B cell (primary cell): ENCODE results near the gene APOM. TPM values are rescaled to one million over a fixed set of nuclear protein-coding genes. Genes with fewer than 3 reads are reported as not detected.

Source experiments
- ATAC-seq: fragments of 200-7000 bp; cut with Tn5 transposase; one replicate; pipeline ENCODE4 v1.10.0; 2021; ENCODE audit warnings: low read depth, mild to moderate bottlenecking, moderate number of reproducible peaks, moderate library complexity
- CTCF ChIA-PET: fragments of 350-600 bp; sonication (Branson Sonifier 250); formaldehyde crosslinking; loops from one replicate; lab custom pipeline; 2021; ENCODE audit warnings: antibody characterized with exemption, inconsistent platforms; lab: Charles Lee
- POLR2A ChIA-PET: fragments of 350-600 bp; sonication (Branson Sonifier 250); formaldehyde crosslinking; loops from one replicate; lab custom pipeline; 2021; ENCODE audit warnings: antibody characterized with exemption; lab: Charles Lee
- DNase-seq: peaks from one replicate; pipeline ENCODE4 v3.0.0; 2013
- H2AFZ ChIP-seq: 2 replicates; pipeline ENCODE4 v1.6.1; 2012; ENCODE audit warnings: mild to moderate bottlenecking, low read depth, low read length; ENCODE audit not compliant: insufficient read depth, poor library complexity, severe bottlenecking
- H3K27ac ChIP-seq, 2 donors: 1 replicate in 1 of 2; 2 replicates in 1 of 2; pipeline ENCODE4 v1.5.1; 2012 to 2013; ENCODE audit warnings: low read length in 2 of 2, mild to moderate bottlenecking in 2 of 2, moderate library complexity in 1 of 2
- H3K27me3 ChIP-seq, 4 experiments: fragments of 200-600 bp in 1 of 4; sonication (generic) in 1 of 4; replicated peaks in 1 of 4; 1 replicate in 2 of 4; 2 replicates in 2 of 4; pipeline versions ENCODE4 v1.6.1 to v1.7.0; 2013 to 2016; ENCODE audit warnings: low read length in 3 of 4, mild to moderate bottlenecking in 2 of 4, mixed read lengths in 1 of 4, moderate library complexity in 1 of 4; ENCODE audit not compliant: insufficient read depth in 4 of 4, control insufficient read depth in 3 of 4; ENCODE audit errors: control extremely low read depth in 1 of 4
- H3K36me3 ChIP-seq, 2 experiments: replicated peaks in 1 of 2; 1 replicate in 1 of 2; 2 replicates in 1 of 2; pipeline versions ENCODE4 v1.6.1 to v1.7.1; 2013; ENCODE audit warnings: low read length in 1 of 2; ENCODE audit not compliant: insufficient read depth in 2 of 2, control insufficient read depth in 1 of 2; ENCODE audit errors: control extremely low read depth in 1 of 2, extremely low read depth in 1 of 2
- H3K4me1 ChIP-seq, 2 donors: fragments of 200-600 bp in 1 of 2; sonication (generic) in 1 of 2; 1 replicate in 1 of 2; 2 replicates in 1 of 2; pipeline versions ENCODE4 v1.5.1 to v1.6.1; 2013 to 2017; ENCODE audit warnings: low read length in 2 of 2; ENCODE audit not compliant: control insufficient read depth in 2 of 2, insufficient read depth in 2 of 2
- H3K4me2 ChIP-seq: replicated peaks from 2 replicates; pipeline ENCODE3; 2012; ENCODE audit warnings: mild to moderate bottlenecking, low read depth, low read length; ENCODE audit not compliant: poor library complexity, severe bottlenecking
- H3K4me3 ChIP-seq, 5 experiments: fragments of 200-600 bp in 1 of 5; sonication (generic) in 1 of 5; 1 replicate in 3 of 5; 2 replicates in 2 of 5; pipeline versions ENCODE4 v1.5.1 to v1.7.0; 2011 to 2016; ENCODE audit warnings: low read length in 4 of 5, mild to moderate bottlenecking in 4 of 5, low read depth in 2 of 5, control low read depth in 1 of 5, moderate library complexity in 1 of 5; ENCODE audit not compliant: insufficient read depth in 1 of 5; ENCODE audit errors: control extremely low read depth in 1 of 5, extremely low read depth in 1 of 5
- H3K79me2 ChIP-seq: fragments of 200-600 bp; sonication (generic); one replicate; pipeline ENCODE4 v1.6.0; 2016; ENCODE audit warnings: low read length; ENCODE audit not compliant: control insufficient read depth, insufficient read depth
- H3K9ac ChIP-seq: fragments of 200-600 bp; sonication (generic); 2 replicates; pipeline ENCODE4 v1.6.1; 2017; ENCODE audit warnings: mild to moderate bottlenecking, low read length, moderate library complexity
- H3K9me3 ChIP-seq, 3 donors: one replicate each; pipeline versions ENCODE4 v1.6.1 to v1.7.1; 2013; ENCODE audit warnings: low read length in 2 of 3; ENCODE audit not compliant: control insufficient read depth in 2 of 3, insufficient read depth in 1 of 3; ENCODE audit errors: control extremely low read depth in 1 of 3
- H4K20me1 ChIP-seq: 2 replicates; pipeline ENCODE4 v1.6.0; 2012; ENCODE audit warnings: mild to moderate bottlenecking, low read length; ENCODE audit not compliant: insufficient read depth, control insufficient read depth, poor library complexity, severe bottlenecking
- H3K27ac Mint-ChIP-seq: one replicate; pipeline ENCODE4 v1.8.0; 2021; ENCODE audit warnings: mixed read lengths
- H3K27me3 Mint-ChIP-seq: one replicate; pipeline ENCODE4 v1.8.0; 2021; ENCODE audit warnings: mixed read lengths
- H3K4me1 Mint-ChIP-seq: one replicate; pipeline ENCODE4 v1.8.0; 2021; ENCODE audit warnings: mixed read lengths
- H3K4me3 Mint-ChIP-seq: one replicate; pipeline ENCODE4 v1.8.0; 2021; ENCODE audit warnings: mixed read lengths
- H3K9me3 Mint-ChIP-seq: one replicate; pipeline ENCODE4 v1.8.0; 2022; ENCODE audit warnings: mixed read lengths; ENCODE audit not compliant: insufficient read depth
- CTCF ChIP-seq: fragments of 200-600 bp; IDR thresholded peaks from one replicate; pipeline ENCODE4 v1.8.0; 2022; ENCODE audit warnings: antibody characterized with exemption, mild to moderate bottlenecking
- EZH2 ChIP-seq: IDR thresholded peaks from 2 replicates; pipeline ENCODE4 v1.6.1; 2012; ENCODE audit warnings: borderline replicate concordance, low read depth, mild to moderate bottlenecking, moderate library complexity, low read length; ENCODE audit not compliant: insufficient read depth, poor library complexity, severe bottlenecking
- WGBS: methylation state at CpG from one replicate; pipeline ENCODE4 v1.1.5; 2013; ENCODE audit warnings: missing lambda C conversion rate; ENCODE audit not compliant: insufficient coverage; 5-methylcytosine and 5-hydroxymethylcytosine counted together
- intact Hi-C: fragments of 100-400 bp; cut with micrococcal nuclease; formaldehyde crosslinking; loops from one replicate; pipeline ENCODE4 v1.10.0; 2022
- polyA plus RNA-seq: library from polyadenylated mRNA; depleted of rRNA; stranded (reverse); fragments of >200 nt; gene quantifications from 2 replicates; pipeline ENCODE4 v1.2.3, GENCODE V29; 2012
- total RNA-seq, 2 donors: library from RNA; stranded (reverse); fragments of 120-200 nt in 1 of 2; gene quantifications; 1 replicate in 1 of 2; 2 replicates in 1 of 2; pipeline versions ENCODE4 v1.2.3 to v1.2.4, GENCODE V29; 2013 to 2022

APOM gene
- total and polyA plus RNA-seq, 2 donors (not counting 1 experiment from before 2014, with no cell fraction given) = 3.6 to 11.6 TPM

- Mint-ChIP-seq H3K9me3 (no peaks in the 10 kb centered on the region), H3K27ac (no peak overlapping the region), H3K27me3 (no peaks in the 10 kb centered on the region), H3K4me1 (peaks cover 17% of the 10 kb centered on the region), H3K4me3 (no peak overlapping the region)
- Histone ChIP-seq H3K9ac (no peak overlapping the region), H4K20me1 (no peaks in the 10 kb centered on the region), H3K4me1 (peaks cover 10 to 18% of the 10 kb centered on the region in 2 donors), H3K4me3 (no peak overlapping the region), H3K27ac (peak overlapping the region in 1 of 2 donors; percentile 32), H3K36me3 (peaks cover 0 to 86% of the 10 kb centered on the region in 2 experiments), H2AFZ (no peak overlapping the region), H3K9me3 (no peaks in the 10 kb centered on the region), H3K79me2 (no peaks in the 10 kb centered on the region), H3K27me3 (no peaks in the 10 kb centered on the region), H3K4me2 (no peak overlapping the region)
- TF ChIP-seq CTCF (no peak), EZH2 (no peak)
- ATAC-seq = no peak
- no peak for DNase-seq
- CTCF ChIA-PET = interaction anchor here (0.9 to 1.6 kb wide), 3 partner anchors 79 to 140 kb away, joined by 3 to 4 read pairs (median 3); no protein-coding TSS in a partner anchor
- intact Hi-C loops = no loop called here
- POLR2A ChIA-PET = interaction anchor here (0.6 kb wide), 1 partner anchor 8 kb away, joined by 4 read pairs; no protein-coding TSS in a partner anchor
- 89% methylated on average over 4 of the region's 10 CpGs for WGBS
These were observed 34.8 kb downstream of the APOM start for GRCh38 chr6:31690231-31691077.

- H3K4me2 ChIP-seq = no peak overlapping the region
- POLR2A ChIA-PET = no interaction called here
- no peaks in the 10 kb centered on the region for H3K79me2 ChIP-seq
- H3K27me3 ChIP-seq = no peaks in the 10 kb centered on the region
- no peak overlapping the region for H3K4me3 ChIP-seq
- Mint-ChIP-seq H3K9me3 (no peaks in the 10 kb centered on the region), H3K4me1 (peaks cover 17% of the 10 kb centered on the region), H3K27me3 (no peaks in the 10 kb centered on the region), H3K4me3 (no peak overlapping the region), H3K27ac (no peak overlapping the region)
- H4K20me1 ChIP-seq = no peaks in the 10 kb centered on the region
- H3K9me3 ChIP-seq = no peaks in the 10 kb centered on the region
- no peak for ATAC-seq
- no peak for DNase-seq
- H3K27ac ChIP-seq = no peak overlapping the region
- intact Hi-C loops = no loop called here
- H3K4me1 ChIP-seq = peaks cover 10 to 18% of the 10 kb centered on the region in 2 donors
- TF ChIP-seq CTCF (no peak), EZH2 (no peak)
- 100% methylated on average over 2 of the region's 6 CpGs for WGBS
- CTCF ChIA-PET = interaction anchor here (0.9 to 1.6 kb wide), 3 partner anchors 79 to 140 kb away, joined by 3 to 4 read pairs (median 3); no protein-coding TSS in a partner anchor
- no peak overlapping the region for H2AFZ ChIP-seq
- no peak overlapping the region for H3K9ac ChIP-seq
- peaks cover 0 to 84% of the 10 kb centered on the region in 2 experiments for H3K36me3 ChIP-seq
These were observed 35.4 kb downstream of the APOM start for GRCh38 chr6:31691078-31691463.
